Measurements from ENCODE around the gene RTP3.

DNA sequence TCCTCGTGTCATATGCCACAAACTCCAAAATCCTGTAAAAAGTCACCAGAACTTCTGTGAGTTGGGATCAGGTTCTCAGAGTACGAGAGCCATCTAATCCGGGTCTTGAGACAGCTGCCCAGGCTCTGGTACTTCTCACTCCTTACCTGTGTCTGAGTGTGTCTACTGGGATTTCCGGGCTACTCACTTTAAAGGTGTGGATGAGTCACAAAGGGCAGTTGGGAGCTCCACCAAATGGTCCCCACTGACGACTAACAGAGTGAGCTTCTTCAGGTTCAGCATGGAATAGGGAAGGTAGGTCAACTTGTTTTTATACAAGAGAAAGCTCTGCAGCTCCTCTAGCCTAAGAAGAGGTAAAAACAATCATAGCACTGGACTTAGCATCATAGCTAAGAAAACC, 29.5 kb downstream of the RTP3 start:
- no peak for TF ChIP-seq POLR2AphosphoS5 (IDR thresholded peaks at IDR 0.05)
- no peak for TF ChIP-seq POLR2A (IDR thresholded peaks at IDR 0.05)
- TF ChIP-seq, protein P1, sequence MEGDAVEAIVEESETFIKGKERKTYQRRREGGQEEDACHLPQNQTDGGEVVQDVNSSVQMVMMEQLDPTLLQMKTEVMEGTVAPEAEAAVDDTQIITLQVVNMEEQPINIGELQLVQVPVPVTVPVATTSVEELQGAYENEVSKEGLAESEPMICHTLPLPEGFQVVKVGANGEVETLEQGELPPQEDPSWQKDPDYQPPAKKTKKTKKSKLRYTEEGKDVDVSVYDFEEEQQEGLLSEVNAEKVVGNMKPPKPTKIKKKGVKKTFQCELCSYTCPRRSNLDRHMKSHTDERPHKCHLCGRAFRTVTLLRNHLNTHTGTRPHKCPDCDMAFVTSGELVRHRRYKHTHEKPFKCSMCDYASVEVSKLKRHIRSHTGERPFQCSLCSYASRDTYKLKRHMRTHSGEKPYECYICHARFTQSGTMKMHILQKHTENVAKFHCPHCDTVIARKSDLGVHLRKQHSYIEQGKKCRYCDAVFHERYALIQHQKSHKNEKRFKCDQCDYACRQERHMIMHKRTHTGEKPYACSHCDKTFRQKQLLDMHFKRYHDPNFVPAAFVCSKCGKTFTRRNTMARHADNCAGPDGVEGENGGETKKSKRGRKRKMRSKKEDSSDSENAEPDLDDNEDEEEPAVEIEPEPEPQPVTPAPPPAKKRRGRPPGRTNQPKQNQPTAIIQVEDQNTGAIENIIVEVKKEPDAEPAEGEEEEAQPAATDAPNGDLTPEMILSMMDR (IDR thresholded peaks at IDR 0.05 in 8 of 11, conservative IDR thresholded peaks at IDR 0.05 in 3 of 11), result no peak

Data from spleen (tissue), 7 donors.